ENCODE data around the gene IST1. TPM values are rescaled to one million over a fixed set of nuclear protein-coding genes. Genes with fewer than 3 reads are reported as not detected.

IST1 gene
- total RNA-seq, result 100 to 1,000 TPM in 7 of 10 donors, 10 to 100 TPM in 3; 89.1 to 140 (median 108) TPM
- 10 to 100 TPM; 80.6 to 92.1 TPM for polyA plus RNA-seq
- long read RNA-seq, donor 1, full-length matches to known transcripts, result 61 of 110 reads
- long read RNA-seq, donor 1, partial matches to known transcripts, result 10 of 110 reads
- long read RNA-seq, donor 1, other reads (novel, unspliced or antisense), result 39 of 110 reads
- long read RNA-seq, donor 2, full-length matches to known transcripts, result 46 of 88 reads
- long read RNA-seq, donor 2, partial matches to known transcripts, result 9 of 88 reads
- long read RNA-seq, donor 2, other reads (novel, unspliced or antisense), result 33 of 88 reads
- long read RNA-seq, donor 3, full-length matches to known transcripts, result 168 of 248 reads
- long read RNA-seq, donor 3, partial matches to known transcripts, result 21 of 248 reads
- long read RNA-seq, donor 3, other reads (novel, unspliced or antisense), result 59 of 248 reads

GRCh38 chr16:71894921-71895678, at the start of gene IST1:
IST1 (plus strand) TSS chr16:71895531; CDS start chr16:71915641, 20,110 bp downstream.
- 0 to 1% methylated on average over 61 to 67 of the region's 67 CpGs for WGBS, 2 donors
- no peaks in the 10 kb centered on the region for H3K27me3 ChIP-seq
- DNase-seq, result peak; percentile 98 to 99
- H3K27ac ChIP-seq, result peak within 1 kb of the TSS; percentile 88 to 100 (median 96)
- peak within 1 kb of the TSS; percentile 77 to 97 (median 87) for H3K4me3 ChIP-seq
- ATAC-seq, result peak; percentile 96 to 98 (median 98)
- H3K36me3 ChIP-seq, result peaks cover 0 to 10% (median 0%) of the 10 kb centered on the region in 9 donors
- peak in 2 of 9 donors; percentile 15 to 19 for TF ChIP-seq CTCF (IDR thresholded peaks at IDR 0.05)
- no peaks in the 10 kb centered on the region for H3K9me3 ChIP-seq
- peaks cover 6 to 49% (median 46%) of the 10 kb centered on the region in 9 donors for H3K4me1 ChIP-seq
- intact Hi-C loops (cut with DNase I), result loop anchor here in 7 of 10 donors (1.0 to 10.0 kb wide), 7 partner anchors 37 to 173 kb away; partner anchors contain the start of genes AP1G1 (in 5 of the 7) and PHLPP2 (in 1 of the 7)

- WGBS, 2 donors, result 0 to 1% methylated on average over 52 to 62 of the region's 62 CpGs
- ATAC-seq, result peak; percentile 97 to 98 (median 98)
- intact Hi-C loops (cut with DNase I), result loop anchor here in 4 of 10 donors (1.0 to 10.0 kb wide), 6 partner anchors 19 to 61 kb away; partner anchors contain the start of genes AP1G1 (in 3 of the 4) and ZNF821 (in 1 of the 4)
- Histone ChIP-seq H3K27me3 (no peaks in the 10 kb centered on the region), H3K36me3 (peaks cover 0 to 33% (median 17%) of the 10 kb centered on the region in 9 donors), H3K27ac (peak within 1 kb of the TSS; percentile 64 to 97 (median 91)), H3K4me3 (peak within 1 kb of the TSS; percentile 83 to 100 (median 99)), H3K9me3 (no peaks in the 10 kb centered on the region), H3K4me1 (peaks cover 0 to 33% (median 22%) of the 10 kb centered on the region in 9 donors)
- peak in 2 of 9 donors; percentile 6 to 26 for TF ChIP-seq CTCF (IDR thresholded peaks at IDR 0.05)
- peak; percentile 89 to 92 for DNase-seq
These were observed 49.5 kb upstream of the IST1 start, which contains the start of gene ATXN1L for GRCh38 chr16:71845639-71846430. ATXN1L (plus strand) TSS chr16:71845976; CDS start chr16:71849741, 3,765 bp downstream.

- Histone ChIP-seq H3K4me3 (peak overlapping the region; percentile 83 to 100 (median 99)), H3K27ac (peak overlapping the region; percentile 64 to 97 (median 91)), H3K9me3 (no peaks in the 10 kb centered on the region), H3K4me1 (peaks cover 0 to 33% (median 22%) of the 10 kb centered on the region in 9 donors), H3K27me3 (no peaks in the 10 kb centered on the region), H3K36me3 (peaks cover 0 to 39% (median 21%) of the 10 kb centered on the region in 9 donors)
- DNase-seq (no peak), ATAC-seq (peak in 4 of 8 donors; percentile 3 to 9 (median 5))
- 0 to 1% methylated on average over 20 of the region's 20 CpGs for WGBS, 2 donors
- TF ChIP-seq CTCF (IDR thresholded peaks at IDR 0.05), result no peak
- intact Hi-C loops (cut with DNase I), result loop anchor here in 3 of 10 donors (5.0 to 10.0 kb wide), 3 partner anchors 36 to 62 kb away; partner anchors contain the start of genes AP1G1 (in 2 of the 3) and ZNF821 (in 1 of the 3)
These were observed 48.9 kb upstream of the IST1 start for GRCh38 chr16:71846431-71846830.
